Spinal cord (tissue), 10 donors: ENCODE measurements around the gene OST4. TPM values are rescaled to one million over a fixed set of nuclear protein-coding genes. Genes with fewer than 3 reads are reported as not detected.

Experiments
- DNase-seq, 6 donors: peaks; one replicate each; pipeline versions ENCODE4 v3.0.0 to v3.0.0-alpha.2; 2013 to 2015; ENCODE audit warnings: low spot score in 6 of 6, low read depth in 4 of 6
- H3K27ac ChIP-seq: one replicate; pipeline ENCODE4 v1.5.1; 2013; ENCODE audit warnings: low read depth, low read length, control low read depth
- H3K27me3 ChIP-seq: one replicate; pipeline ENCODE4 v1.6.1; 2013; ENCODE audit warnings: low read length; ENCODE audit not compliant: control insufficient read depth, insufficient read depth
- H3K36me3 ChIP-seq: one replicate; pipeline ENCODE4 v1.6.1; 2013; ENCODE audit warnings: low read length; ENCODE audit not compliant: control insufficient read depth, insufficient read depth
- H3K4me1 ChIP-seq: one replicate; pipeline ENCODE4 v1.6.1; 2013; ENCODE audit warnings: low read length; ENCODE audit not compliant: control insufficient read depth, insufficient read depth
- H3K4me3 ChIP-seq: one replicate; pipeline ENCODE4 v1.5.1; 2013; ENCODE audit warnings: low read depth, low read length, control low read depth
- H3K9me3 ChIP-seq: one replicate; pipeline ENCODE4 v1.6.1; 2013; ENCODE audit warnings: low read length; ENCODE audit not compliant: control insufficient read depth, insufficient read depth
- WGBS: methylation state at CpG from one replicate; pipeline ENCODE4 v1.1.5; 2013; ENCODE audit warnings: missing lambda C conversion rate; ENCODE audit not compliant: insufficient coverage; 5-methylcytosine and 5-hydroxymethylcytosine counted together
- polyA plus RNA-seq, 2 donors: library from polyadenylated mRNA; unstranded; fragments of 120-200 nt; gene quantifications; one replicate each; pipeline ENCODE4 v1.2.1, GENCODE V29; 2013; ENCODE audit not compliant: insufficient read length in 2 of 2
- total RNA-seq, 2 donors: library from RNA; depleted of rRNA in 1 of 2; stranded (reverse); fragments of 120-200 nt in 1 of 2; fragments of >200 nt in 1 of 2; gene quantifications; one replicate each; pipeline versions ENCODE4 v1.2.3 to v1.2.4, GENCODE V29; 2013 to 2014
- donor health status: healthy.

OST4 gene
- total and polyA plus RNA-seq, 4 donors = 191 to 454 (median 217) TPM

DNA sequence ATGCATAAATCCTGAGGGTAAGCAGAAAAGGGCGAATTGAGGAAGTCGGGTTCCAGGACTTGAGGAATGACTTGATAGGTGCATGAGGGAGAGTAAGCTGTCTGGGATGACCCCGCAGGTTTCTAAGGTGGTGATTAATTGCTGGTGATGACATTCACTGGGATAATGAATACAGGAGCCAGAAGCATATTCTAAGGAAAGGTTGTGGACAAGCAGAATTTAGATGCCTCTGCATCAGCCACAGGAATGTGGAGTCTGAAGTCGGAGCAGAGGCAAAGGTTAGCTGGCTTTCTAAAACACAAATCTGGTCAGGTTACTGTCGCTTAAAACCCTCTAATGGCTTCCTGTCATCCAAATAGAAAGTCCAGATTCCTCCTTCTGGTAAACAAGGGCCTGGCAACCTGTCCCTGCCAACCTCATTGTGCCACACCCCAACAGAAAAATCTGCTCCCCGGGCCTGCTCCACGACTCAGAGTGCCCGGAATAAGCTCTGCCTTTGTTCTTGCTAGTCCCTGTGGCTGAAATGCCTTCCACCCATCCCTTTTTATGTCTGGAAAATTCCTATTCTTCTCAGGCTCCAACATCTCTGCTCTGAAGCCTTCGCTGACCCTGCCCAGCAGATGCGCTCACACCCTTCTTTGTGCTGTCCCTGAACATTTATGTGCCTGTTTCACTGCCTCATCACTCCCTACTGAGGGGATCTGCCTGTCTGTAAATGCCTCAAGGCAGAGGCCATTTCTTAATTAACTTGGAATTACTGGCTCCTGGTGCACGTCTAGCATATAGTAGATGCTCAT, 50.0 kb downstream of the OST4 start:
- 64% methylated on average over 10 of the region's 11 CpGs for WGBS
- Histone ChIP-seq H3K27me3 (no peaks in the 10 kb centered on the region), H3K4me1 (peaks cover 11% of the 10 kb centered on the region), H3K4me3 (no peak overlapping the region), H3K9me3 (no peaks in the 10 kb centered on the region), H3K27ac (no peak overlapping the region), H3K36me3 (peaks cover 39% of the 10 kb centered on the region)
- DNase-seq = no peak

Other genes starting within 250 kb of the OST4 start
- 10 to 100 TPM; 30.6 to 56.5 TPM for gene DPYSL5, start 223.5 kb downstream of the OST4 start, total RNA-seq
- gene DPYSL5, start 223.5 kb downstream of the OST4 start, polyA plus RNA-seq = 100 to 1,000 TPM; 225 to 226 TPM
- gene MAPRE3, start 101.0 kb downstream of the OST4 start, total RNA-seq = 10 to 100 TPM; 21.2 to 37.0 TPM
- 100 to 1,000 TPM; 193 to 200 TPM for gene MAPRE3, start 101.0 kb downstream of the OST4 start, polyA plus RNA-seq
- gene TMEM214, start 38.7 kb downstream of the OST4 start, total RNA-seq = 10 to 100 TPM; 18.2 to 36.2 TPM
- gene TMEM214, start 38.7 kb downstream of the OST4 start, polyA plus RNA-seq = 10 to 100 TPM; 44.0 to 60.3 TPM
- 10 to 100 TPM; 14.3 to 32.0 TPM for gene AGBL5, start 20.0 kb downstream of the OST4 start, total RNA-seq
- gene AGBL5, start 20.0 kb downstream of the OST4 start, polyA plus RNA-seq = 10 to 100 TPM; 49.2 to 51.7 TPM
- 10 to 100 TPM; 20.9 to 46.2 TPM for gene EMILIN1, start 7.0 kb upstream of the OST4 start, total RNA-seq
- gene EMILIN1, start 7.0 kb upstream of the OST4 start, polyA plus RNA-seq = 10 to 100 TPM; 11.4 to 16.2 TPM
- gene KHK, start 15.1 kb upstream of the OST4 start, total RNA-seq = 1 to 10 TPM; 4.1 to 6.0 TPM
- gene KHK, start 15.1 kb upstream of the OST4 start, polyA plus RNA-seq = 10 to 100 TPM; 16.9 to 19.1 TPM
- 10 to 100 TPM; 19.0 to 22.7 TPM for gene CGREF1, start 47.5 kb upstream of the OST4 start, total RNA-seq
- gene CGREF1, start 47.5 kb upstream of the OST4 start, polyA plus RNA-seq = 10 to 100 TPM; 48.0 to 55.3 TPM
- under 1 TPM; 0.77 to 0.79 TPM for gene ABHD1, start 52.2 kb upstream of the OST4 start, total RNA-seq
- 1 to 10 TPM; 2.5 to 2.9 TPM for gene ABHD1, start 52.2 kb upstream of the OST4 start, polyA plus RNA-seq
- gene PREB, start 63.0 kb upstream of the OST4 start, total RNA-seq = 10 to 100 TPM; 27.1 to 48.4 TPM
- gene PREB, start 63.0 kb upstream of the OST4 start, polyA plus RNA-seq = 10 to 100 TPM; 62.7 to 62.9 TPM
- gene PRR30, start 67.8 kb upstream of the OST4 start, total RNA-seq = not detected
- not detected for gene PRR30, start 67.8 kb upstream of the OST4 start, polyA plus RNA-seq
- gene TCF23, start 77.3 kb upstream of the OST4 start, total RNA-seq = under 1 TPM in 1 of 2 donors, not detected in 1; 0.06 TPM
- gene TCF23, start 77.3 kb upstream of the OST4 start, polyA plus RNA-seq = under 1 TPM in 1 of 2 donors, not detected in 1; 0.14 TPM
- gene ATRAID, start 140.4 kb upstream of the OST4 start, total RNA-seq = 100 to 1,000 TPM; 103 to 198 TPM
- gene ATRAID, start 140.4 kb upstream of the OST4 start, polyA plus RNA-seq = 100 to 1,000 TPM in 1 of 2 donors, 10 to 100 TPM in 1; 93.3 to 110 TPM
- 10 to 100 TPM; 41.4 to 68.4 TPM for gene SLC5A6, start 140.6 kb upstream of the OST4 start, total RNA-seq
- 10 to 100 TPM; 50.1 to 68.6 TPM for gene SLC5A6, start 140.6 kb upstream of the OST4 start, polyA plus RNA-seq
- gene CAD, start 145.7 kb upstream of the OST4 start, total RNA-seq = 10 to 100 TPM; 26.5 to 30.3 TPM
- gene CAD, start 145.7 kb upstream of the OST4 start, polyA plus RNA-seq = 10 to 100 TPM; 38.7 to 49.2 TPM
- gene SLC30A3, start 191.4 kb upstream of the OST4 start, total RNA-seq = 1 to 10 TPM; 2.9 to 5.5 TPM
- 10 to 100 TPM; 18.6 to 30.2 TPM for gene SLC30A3, start 191.4 kb upstream of the OST4 start, polyA plus RNA-seq
- gene DNAJC5G, start 203.8 kb upstream of the OST4 start, total RNA-seq = under 1 TPM; 0.22 to 0.50 TPM
- 1 to 10 TPM in 1 of 2 donors, under 1 TPM in 1; 0.48 to 1.7 TPM for gene DNAJC5G, start 203.8 kb upstream of the OST4 start, polyA plus RNA-seq
- under 1 TPM; 0.17 to 0.30 TPM for gene TRIM54, start 210.8 kb upstream of the OST4 start, total RNA-seq
- gene TRIM54, start 210.8 kb upstream of the OST4 start, polyA plus RNA-seq = 1 to 10 TPM; 1.3 to 1.6 TPM
- 1 to 10 TPM in 1 of 2 donors, under 1 TPM in 1; 0.79 to 2.6 TPM for gene UCN, start 236.8 kb upstream of the OST4 start, total RNA-seq
- 1 to 10 TPM; 4.0 to 4.6 TPM for gene UCN, start 236.8 kb upstream of the OST4 start, polyA plus RNA-seq